NT2/D1 (cell line): ENCODE results near the gene TBC1D22A.

Experiments
- SUZ12 ChIP-seq: IDR thresholded peaks from 2 replicates; pipeline ENCODE4 v1.6.1; 2011; ENCODE audit not compliant: insufficient read length, insufficient read depth; ENCODE audit errors: extremely low read depth
- YY1 ChIP-seq: IDR thresholded peaks from 2 replicates; pipeline ENCODE4 v1.6.1; 2011; ENCODE audit not compliant: insufficient read length, insufficient read depth
- ZNF274 ChIP-seq: IDR thresholded peaks from 2 replicates; pipeline ENCODE4 v1.6.1; 2011; ENCODE audit warnings: mild to moderate bottlenecking, low read depth, low read length

- TF ChIP-seq YY1: no peak
- no peak for TF ChIP-seq SUZ12
- no peak for TF ChIP-seq ZNF274
Observed at GRCh38 chr22:47175151-47176025, 412.9 kb downstream of the TBC1D22A start.
